PC-9 (cell line): ENCODE measurements around the gene HLCS. TPM values are rescaled to one million over a fixed set of nuclear protein-coding genes. Genes with fewer than 3 reads are reported as not detected.
"Not testable (repeated sequence)": the region's sequence is repeated elsewhere in the genome, so short reads cannot be mapped to it uniquely, and the experiment has no call there.

Experiments
- BruUV-seq: library from RNA; stranded (reverse); fragments of 400-500 nt; replicated peaks from 2 replicates; lab custom pipeline; 2021; lab: Mats Ljungman, UMichigan
- CTCF ChIA-PET: fragments of 300-600 bp; sonication (Branson Sonifier 250); formaldehyde crosslinking; loops from one replicate; lab custom pipeline; 2022; ENCODE audit warnings: antibody characterized with exemption; lab: Charles Lee
- POLR2A ChIA-PET: fragments of 300-600 bp; sonication (Branson Sonifier 250); formaldehyde crosslinking; loops from one replicate; lab custom pipeline; 2022; ENCODE audit warnings: antibody characterized with exemption; ENCODE audit not compliant: unreplicated experiment; lab: Charles Lee
- DNase-seq, 2 experiments: peaks; one replicate each; pipeline versions ENCODE4 v3.0.0 to v3.0.0-alpha.2; 2015 to 2022; ENCODE audit warnings: mixed read lengths in 1 of 2
- H2AFZ ChIP-seq: fragments of 200-600 bp; sonication (generic); 2 replicates; pipeline ENCODE4 v1.8.1; 2017; ENCODE audit warnings: antibody characterized with exemption
- H3F3A ChIP-seq: fragments of 200-600 bp; sonication (generic); 2 replicates; pipeline ENCODE4 v1.8.1; 2017; ENCODE audit warnings: antibody characterized with exemption, mild to moderate bottlenecking, low read depth; ENCODE audit not compliant: insufficient read depth
- H3K27ac ChIP-seq: fragments of 200-600 bp; sonication (generic); 2 replicates; pipeline ENCODE4 v1.6.1; 2016; ENCODE audit warnings: mixed run types
- H3K27me3 ChIP-seq: fragments of 200-600 bp; sonication (generic); 2 replicates; pipeline ENCODE4 v1.6.1; 2016; ENCODE audit warnings: low read depth, mixed run types; ENCODE audit not compliant: insufficient read depth
- H3K36me3 ChIP-seq: fragments of 200-600 bp; sonication (generic); 2 replicates; pipeline ENCODE4 v1.6.1; 2016; ENCODE audit warnings: low read depth, mixed run types
- H3K4me1 ChIP-seq: fragments of 200-600 bp; sonication (generic); replicated peaks from 2 replicates; pipeline ENCODE4 v1.6.1; 2016; ENCODE audit warnings: mixed run types; ENCODE audit not compliant: insufficient read depth
- H3K4me2 ChIP-seq: fragments of 200-600 bp; sonication (generic); 2 replicates; pipeline ENCODE4 v1.6.1; 2017; ENCODE audit warnings: mixed run types
- H3K4me3 ChIP-seq: fragments of 200-600 bp; sonication (generic); 2 replicates; pipeline ENCODE4 v1.6.1; 2016; ENCODE audit warnings: mixed run types
- H3K79me2 ChIP-seq: fragments of 200-600 bp; sonication (generic); 2 replicates; pipeline ENCODE4 v1.6.1; 2017; ENCODE audit warnings: low read depth, mixed run types
- H3K9me2 ChIP-seq: fragments of 200-600 bp; sonication (generic); 2 replicates; pipeline ENCODE4 v1.8.1; 2017; ENCODE audit warnings: mild to moderate bottlenecking; ENCODE audit not compliant: insufficient read depth
- H3K9me3 ChIP-seq: fragments of 200-600 bp; sonication (generic); 2 replicates; pipeline ENCODE4 v1.8.1; 2016; ENCODE audit warnings: low read depth; ENCODE audit not compliant: insufficient read depth
- H4K20me1 ChIP-seq: fragments of 200-600 bp; sonication (generic); 2 replicates; pipeline ENCODE4 v1.8.1; 2017; ENCODE audit not compliant: insufficient read depth
- EZH2 ChIP-seq: fragments of 200-600 bp; sonication (generic); IDR thresholded peaks from 2 replicates; pipeline ENCODE4 v1.8.0; 2017; ENCODE audit warnings: antibody characterized with exemption, low read depth
- intact Hi-C: fragments of 100-400 bp; cut with micrococcal nuclease; formaldehyde crosslinking; loops from one replicate; pipeline ENCODE4 v1.10.0; 2022; ENCODE audit not compliant: unreplicated experiment
- total RNA-seq: library from RNA; stranded (reverse); gene quantifications from 2 replicates; pipeline ENCODE4 v1.2.3, GENCODE V29; 2021
- TF ChIP-seq, protein P1 (sequence below): fragments of 200-600 bp; sonication (generic); conservative IDR thresholded peaks from 2 replicates; pipeline ENCODE4 v1.6.1; 2017; ENCODE audit warnings: mixed run types, antibody characterized with exemption, mild to moderate bottlenecking, moderate library complexity

HLCS gene
- total RNA-seq, 1 experiment from 2014 or later = 21.6 TPM

DNA sequence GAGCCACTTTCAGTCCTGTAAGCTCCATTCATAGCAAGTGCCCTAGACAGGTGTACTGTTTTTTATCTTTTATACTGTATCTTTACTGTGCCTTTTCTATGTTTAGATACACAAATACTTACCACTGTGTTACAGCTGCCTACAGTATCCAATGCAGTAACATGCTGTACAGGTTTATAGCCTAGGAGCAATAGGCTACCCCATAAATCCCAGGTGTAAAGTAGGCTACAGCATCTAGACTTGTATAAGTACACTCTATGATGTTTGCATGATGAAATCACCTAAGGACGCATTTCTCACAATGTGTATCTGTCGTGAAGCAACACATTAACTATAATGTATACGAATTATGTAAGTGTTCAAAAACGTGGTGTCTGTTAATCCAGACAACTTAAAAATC is 10.7 kb downstream of the HLCS start:
- Histone ChIP-seq H3K4me2 (no peak overlapping the region), H3K27ac (no peak overlapping the region), H3K4me1 (no peaks in the 10 kb centered on the region), H3K79me2 (no peaks in the 10 kb centered on the region), H3K9me3 (no peaks in the 10 kb centered on the region), H3K27me3 (no peaks in the 10 kb centered on the region), H3K9me2 (no peaks in the 10 kb centered on the region), H3K36me3 (no peaks in the 10 kb centered on the region), H3F3A (no peaks in the 10 kb centered on the region), H4K20me1 (no peaks in the 10 kb centered on the region), H3K4me3 (no peak overlapping the region), H2AFZ (no peak overlapping the region)
- TF ChIP-seq EZH2 = no peak
- TF ChIP-seq, protein P1, sequence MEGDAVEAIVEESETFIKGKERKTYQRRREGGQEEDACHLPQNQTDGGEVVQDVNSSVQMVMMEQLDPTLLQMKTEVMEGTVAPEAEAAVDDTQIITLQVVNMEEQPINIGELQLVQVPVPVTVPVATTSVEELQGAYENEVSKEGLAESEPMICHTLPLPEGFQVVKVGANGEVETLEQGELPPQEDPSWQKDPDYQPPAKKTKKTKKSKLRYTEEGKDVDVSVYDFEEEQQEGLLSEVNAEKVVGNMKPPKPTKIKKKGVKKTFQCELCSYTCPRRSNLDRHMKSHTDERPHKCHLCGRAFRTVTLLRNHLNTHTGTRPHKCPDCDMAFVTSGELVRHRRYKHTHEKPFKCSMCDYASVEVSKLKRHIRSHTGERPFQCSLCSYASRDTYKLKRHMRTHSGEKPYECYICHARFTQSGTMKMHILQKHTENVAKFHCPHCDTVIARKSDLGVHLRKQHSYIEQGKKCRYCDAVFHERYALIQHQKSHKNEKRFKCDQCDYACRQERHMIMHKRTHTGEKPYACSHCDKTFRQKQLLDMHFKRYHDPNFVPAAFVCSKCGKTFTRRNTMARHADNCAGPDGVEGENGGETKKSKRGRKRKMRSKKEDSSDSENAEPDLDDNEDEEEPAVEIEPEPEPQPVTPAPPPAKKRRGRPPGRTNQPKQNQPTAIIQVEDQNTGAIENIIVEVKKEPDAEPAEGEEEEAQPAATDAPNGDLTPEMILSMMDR = no peak
- no peak for DNase-seq
- intact Hi-C loops = no loop called here
- ChIA-PET POLR2A (interaction anchor here (0.7 kb wide), 1 partner anchor 51 kb away, joined by 3 read pairs; no protein-coding TSS in a partner anchor), CTCF (no interaction called here)
- no TSS peak for BruUV-seq

DNA sequence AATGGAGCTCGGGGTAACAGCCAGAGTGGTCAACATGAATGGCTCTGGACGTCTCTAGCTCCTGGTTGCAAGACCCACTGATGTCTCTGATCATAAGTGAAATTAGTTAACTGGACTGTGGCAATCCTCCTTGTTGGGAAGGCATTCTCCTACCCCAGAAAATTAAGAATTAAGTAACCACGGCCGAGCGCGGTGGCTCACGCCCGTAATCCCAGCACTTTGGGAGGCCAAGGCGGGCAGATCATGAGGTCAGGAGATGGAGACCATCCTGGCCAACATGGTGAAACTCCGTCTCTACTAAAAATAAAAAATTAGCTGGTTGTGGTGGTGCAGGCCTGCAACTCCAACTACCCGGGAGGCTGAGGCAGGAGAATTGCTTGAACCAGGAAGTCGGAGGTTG is 14.1 kb downstream of the HLCS start:
- BruUV-seq, intact Hi-C loops: not testable (repeated sequence)

DNA sequence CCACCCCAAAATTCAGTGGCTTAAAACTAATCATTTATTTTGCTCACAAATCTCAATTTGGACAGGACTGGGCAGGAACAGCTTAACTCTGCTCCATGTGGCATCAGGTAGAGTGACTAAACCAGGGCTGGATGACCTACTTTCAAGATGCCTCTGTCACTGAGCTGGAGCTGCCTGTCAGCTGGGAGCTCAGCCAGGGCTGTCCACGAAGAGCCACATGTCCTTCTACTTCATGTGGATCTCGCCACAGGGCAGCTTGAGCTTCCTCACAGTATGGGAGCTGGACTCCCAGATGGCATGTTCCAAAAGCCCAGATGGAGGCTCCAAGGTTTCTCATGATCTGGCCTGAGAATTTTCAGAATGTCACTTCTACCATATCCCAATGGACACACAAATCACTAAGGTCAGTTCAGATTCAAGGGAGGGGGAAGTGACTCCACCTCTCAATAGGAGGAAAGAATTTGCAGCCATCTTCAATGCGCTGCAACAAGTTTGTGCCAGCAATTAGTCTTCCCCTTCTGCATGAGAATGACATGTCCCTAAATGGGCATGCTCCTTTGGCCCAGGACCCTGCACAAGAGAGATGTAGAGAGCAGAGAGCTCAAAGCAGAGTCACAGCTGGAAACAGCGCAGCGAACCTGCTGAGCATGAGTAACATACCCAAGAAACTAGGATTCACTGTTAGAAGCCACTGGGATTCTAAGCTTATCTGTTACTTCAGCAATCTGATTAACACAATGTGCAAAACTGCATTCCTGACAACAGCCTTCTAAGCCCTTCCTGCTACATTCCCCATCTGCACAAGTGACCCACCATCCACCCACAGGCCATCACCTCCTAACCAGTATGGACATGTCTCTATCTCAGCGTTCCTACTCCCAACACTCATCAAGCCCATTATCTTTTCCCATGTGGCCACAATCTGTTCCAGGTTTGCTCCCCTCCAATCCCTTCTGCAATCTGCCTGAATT is 17.0 kb downstream of the HLCS start:
- intact Hi-C loops = no loop called here
- no TSS peak for BruUV-seq

More for the DNA sequence above, 14.1 kb downstream of the HLCS start:
- H3K4me2 ChIP-seq, H3K27me3 ChIP-seq, H3K27ac ChIP-seq, H4K20me1 ChIP-seq, H2AFZ ChIP-seq, DNase-seq, H3F3A ChIP-seq, H3K79me2 ChIP-seq, H3K4me1 ChIP-seq, H3K4me3 ChIP-seq, H3K9me2 ChIP-seq, CTCF ChIA-PET, H3K36me3 ChIP-seq, POLR2A ChIA-PET, H3K9me3 ChIP-seq: not testable (repeated sequence)

More for the DNA sequence above, 17.0 kb downstream of the HLCS start:
- no peaks in the 10 kb centered on the region for H3F3A ChIP-seq
- no peaks in the 10 kb centered on the region for H3K9me2 ChIP-seq
- H3K79me2 ChIP-seq = no peaks in the 10 kb centered on the region
- H3K9me3 ChIP-seq = no peaks in the 10 kb centered on the region
- CTCF ChIA-PET = no interaction called here
- H3K4me1 ChIP-seq = no peaks in the 10 kb centered on the region
- H2AFZ ChIP-seq = no peak overlapping the region
- no peaks in the 10 kb centered on the region for H3K36me3 ChIP-seq
- no peak overlapping the region for H3K4me3 ChIP-seq
- no peak for DNase-seq
- H3K27me3 ChIP-seq = no peaks in the 10 kb centered on the region
- POLR2A ChIA-PET = no interaction called here
- H4K20me1 ChIP-seq = no peaks in the 10 kb centered on the region
- H3K27ac ChIP-seq = no peak overlapping the region
- H3K4me2 ChIP-seq = no peak overlapping the region
- TF ChIP-seq, protein P1 = no peak
- no peak for TF ChIP-seq EZH2
